ENCODE results near the gene ALDH18A1. TPM values are rescaled to one million over a fixed set of nuclear protein-coding genes. Genes with fewer than 3 reads are reported as not detected.

Gene ALDH18A1
- 51.3 TPM for polyA plus RNA-seq (2012; ENCODE audit: low read depth, missing spikeins)

DNA sequence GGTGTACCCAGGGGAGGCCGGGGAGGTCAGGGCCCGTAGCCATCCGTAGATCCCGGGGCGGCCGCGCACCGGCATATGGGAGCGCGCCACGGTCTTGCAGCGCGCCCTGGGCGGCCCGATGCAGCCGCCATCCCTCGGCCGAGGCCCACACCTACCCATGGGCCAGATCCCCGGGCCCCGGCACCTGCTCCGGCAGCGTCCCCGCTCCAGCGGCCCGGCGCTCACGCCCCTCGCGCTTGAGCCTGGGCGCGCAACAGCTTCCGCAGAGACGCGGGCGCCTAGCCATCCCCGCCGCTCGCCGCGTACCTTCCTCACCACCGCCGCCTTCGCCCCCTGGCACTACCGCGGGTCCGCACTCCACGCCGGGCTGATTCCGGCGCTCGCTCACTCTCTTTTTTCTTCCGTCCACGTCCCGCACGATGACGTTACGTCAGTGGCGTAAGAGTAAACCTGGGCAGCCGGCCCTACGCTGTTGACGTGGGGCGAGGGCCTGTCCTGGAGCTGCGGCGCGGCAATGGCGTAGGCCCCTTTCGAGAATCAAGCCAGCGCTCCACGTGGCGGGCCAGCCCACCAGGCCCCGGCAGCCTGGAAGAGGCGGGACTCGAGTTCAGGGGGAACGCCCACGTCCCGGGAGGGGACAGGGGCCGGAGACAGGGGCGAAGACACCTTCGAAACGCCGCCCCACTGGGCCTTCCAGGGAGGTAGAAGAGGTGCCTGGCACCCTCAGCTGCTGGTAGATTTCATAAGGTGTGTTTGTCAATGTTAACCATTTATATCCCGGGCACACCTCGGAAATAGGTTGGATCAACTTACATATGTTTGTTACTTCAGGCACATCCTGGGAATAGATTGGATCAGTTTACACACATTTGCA, at the start of gene ALDH18A1:
TSS of gene ALDH18A1 (minus strand) at position 421 of the 874 bp plus-strand sequence. CDS start 3,334 bp downstream, outside the sequence.
- FAIRE-seq: peak; percentile 98
- TF ChIP-seq SPI1 (IDR thresholded peaks at IDR 0.05; ENCODE audit: low read depth, low read length) (no peak), POLR2A (IDR thresholded peaks at IDR 0.05; ENCODE audit: low read depth, low read length) (peak; percentile 33; the same call in 1 of the 2 replicates)

DNA sequence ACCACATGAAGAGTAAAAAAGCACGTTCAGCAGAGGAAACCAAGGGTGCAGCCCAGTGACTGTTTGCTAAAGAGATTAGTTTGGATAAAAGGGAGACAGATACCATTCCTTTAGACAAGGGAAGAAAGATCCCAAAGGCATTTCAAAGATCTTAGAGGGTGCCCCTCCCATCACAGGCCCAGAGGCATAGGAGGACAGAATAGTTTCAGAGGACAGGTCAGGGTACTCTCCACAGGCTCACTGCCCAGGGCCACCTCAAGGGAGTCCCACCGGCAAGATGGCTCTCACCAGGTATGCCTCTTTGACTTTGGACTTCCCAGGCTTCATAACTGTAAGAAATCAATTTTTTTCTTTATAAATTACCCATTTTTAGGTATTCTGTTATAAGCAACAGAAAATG, 41.9 kb upstream of the ALDH18A1 start:
- no peak for DNase-seq (ENCODE audit: insufficient read length, low spot score)
- TF ChIP-seq PAX5 (IDR thresholded peaks at IDR 0.05; ENCODE audit: insufficient read depth, low read length, severe bottlenecking) (no peak), POLR2AphosphoS5 (IDR thresholded peaks at IDR 0.05; ENCODE audit: low read depth, low read length) (no peak), SPI1 (IDR thresholded peaks at IDR 0.05; ENCODE audit: low read depth, low read length) (no peak), POLR2A (IDR thresholded peaks at IDR 0.05; ENCODE audit: low read depth, low read length) (no peak), POU2F2 (IDR thresholded peaks at IDR 0.05; ENCODE audit: low read depth, low read length) (no peak), TAF1 (IDR thresholded peaks at IDR 0.05; ENCODE audit: low read depth, low read length) (no peak)
- FAIRE-seq: no peak

More for the DNA sequence above, at the start of gene ALDH18A1:
- DNase-seq (ENCODE audit: insufficient read length, low spot score): peak; percentile 82

DNA sequence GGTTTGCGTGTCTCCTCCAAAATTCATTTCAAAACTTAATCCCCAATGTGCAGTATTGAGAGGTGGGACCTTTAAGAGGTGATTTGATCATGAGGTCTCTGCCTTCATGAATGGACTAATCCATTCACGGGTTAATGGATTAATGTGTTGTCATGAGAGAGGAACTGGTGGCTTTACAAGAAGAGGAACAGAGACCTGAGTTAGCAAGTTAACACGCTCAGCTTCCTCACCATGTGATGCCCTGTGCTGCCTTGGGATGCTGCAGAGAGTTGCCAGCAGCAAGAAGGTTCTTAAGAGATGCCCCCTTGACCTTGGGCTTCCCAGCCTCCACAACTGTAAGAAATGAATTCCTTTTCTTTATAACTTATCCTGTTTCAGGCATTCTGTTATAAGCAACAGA, 40.9 kb upstream of the ALDH18A1 start:
- FAIRE-seq (peak; percentile 95), DNase-seq (ENCODE audit: insufficient read length, low spot score) (no peak)
- peak; percentile 92 for TF ChIP-seq SPI1 (IDR thresholded peaks at IDR 0.05; ENCODE audit: low read depth, low read length)
- no peak for TF ChIP-seq POLR2A (IDR thresholded peaks at IDR 0.05; ENCODE audit: low read depth, low read length)
- no peak for TF ChIP-seq PAX5 (IDR thresholded peaks at IDR 0.05; ENCODE audit: insufficient read depth, low read length, severe bottlenecking)

DNA sequence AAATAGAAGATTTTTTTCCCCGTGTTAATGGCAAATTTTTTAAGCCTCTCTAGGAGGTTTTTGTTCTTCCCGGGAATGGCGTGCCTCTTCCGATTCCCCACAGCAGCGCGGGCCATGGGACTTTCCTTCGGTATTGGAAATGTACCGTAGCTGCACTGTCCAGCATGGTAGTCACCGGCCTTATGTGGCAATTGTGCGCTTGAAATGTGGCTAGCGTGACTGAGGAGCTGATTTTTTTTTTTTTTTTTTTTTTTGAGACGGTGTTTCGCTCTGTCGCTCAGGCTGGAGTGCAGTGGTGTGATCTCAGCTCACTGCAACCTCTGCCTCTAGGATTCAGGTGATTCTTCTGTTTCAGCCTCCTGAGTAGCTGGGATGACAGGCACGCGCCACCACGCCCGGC, 38.2 kb upstream of the ALDH18A1 start:
- DNase-seq (ENCODE audit: insufficient read length, low spot score) (no peak), FAIRE-seq (no peak)
- no peak for TF ChIP-seq PAX5 (IDR thresholded peaks at IDR 0.05; ENCODE audit: insufficient read depth, low read length, severe bottlenecking)
- no peak for TF ChIP-seq TAF1 (IDR thresholded peaks at IDR 0.05; ENCODE audit: low read depth, low read length)
- no peak for TF ChIP-seq POLR2AphosphoS5 (IDR thresholded peaks at IDR 0.05; ENCODE audit: low read depth, low read length)
- no peak for TF ChIP-seq POU2F2 (IDR thresholded peaks at IDR 0.05; ENCODE audit: low read depth, low read length)
- TF ChIP-seq POLR2A (IDR thresholded peaks at IDR 0.05; ENCODE audit: low read depth, low read length): no peak
- no peak for TF ChIP-seq SPI1 (IDR thresholded peaks at IDR 0.05; ENCODE audit: low read depth, low read length)

DNA sequence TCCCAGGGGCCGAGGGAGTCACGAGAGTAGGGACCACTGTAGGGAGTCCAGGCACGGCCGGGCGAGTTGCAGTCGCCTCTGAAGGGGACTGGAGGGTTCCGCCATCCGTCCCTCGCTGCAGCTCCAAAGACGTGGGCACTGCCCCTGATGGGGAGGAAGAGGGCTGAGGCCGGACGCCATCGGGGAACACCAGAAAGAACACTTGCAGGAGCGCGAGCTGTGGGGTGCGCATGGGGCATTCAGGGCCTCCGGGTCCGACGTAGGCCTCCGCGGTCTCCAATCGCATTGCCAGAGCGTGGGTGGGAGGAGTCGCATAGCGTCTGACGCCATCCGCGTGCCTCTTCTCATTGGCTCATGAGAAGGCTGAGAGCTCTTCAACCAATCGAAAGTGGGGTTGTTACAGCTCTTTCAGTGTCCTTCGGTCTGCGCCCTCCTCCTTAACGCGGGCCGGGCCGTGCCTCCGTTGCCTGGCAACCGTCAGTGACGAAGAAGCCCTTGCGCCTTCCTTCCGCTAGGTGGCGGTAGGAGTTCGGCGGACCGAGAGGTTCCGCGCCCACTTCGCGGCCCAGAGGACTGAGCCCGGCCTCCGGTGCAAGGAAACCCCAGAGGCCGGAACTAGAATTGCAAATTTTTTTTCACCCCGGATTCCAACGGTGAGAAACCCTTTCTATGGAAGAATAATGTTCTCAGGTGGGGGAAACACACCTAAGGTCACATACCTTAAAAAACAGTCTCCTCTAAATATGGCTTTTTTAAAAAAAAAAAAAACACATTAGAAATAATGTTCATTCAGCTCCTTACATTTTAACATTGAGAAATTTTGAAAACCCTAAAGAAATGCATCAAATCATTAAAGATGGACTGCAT, 37.4 kb upstream of the ALDH18A1 start, which contains the start of gene TCTN3:
TSS of gene TCTN3 (minus strand) at position 260 of the 867 bp plus-strand sequence. CDS start at position 232, 28 bp downstream.
- TF ChIP-seq TAF1 (IDR thresholded peaks at IDR 0.05; ENCODE audit: low read depth, low read length) (peak; percentile 89), POLR2AphosphoS5 (IDR thresholded peaks at IDR 0.05; ENCODE audit: low read depth, low read length) (peak; percentile 86), POU2F2 (IDR thresholded peaks at IDR 0.05; ENCODE audit: low read depth, low read length) (peak; percentile 42; the same call in 1 of the 2 replicates), POLR2A (IDR thresholded peaks at IDR 0.05; ENCODE audit: low read depth, low read length) (peak; percentile 81), SPI1 (IDR thresholded peaks at IDR 0.05; ENCODE audit: low read depth, low read length) (no peak; the same call in 1 of the 2 replicates), PAX5 (IDR thresholded peaks at IDR 0.05; ENCODE audit: insufficient read depth, low read length, severe bottlenecking) (peak; percentile 67)
- DNase-seq (ENCODE audit: insufficient read length, low spot score) (peak; percentile 86), FAIRE-seq (peak; percentile 100)

DNA sequence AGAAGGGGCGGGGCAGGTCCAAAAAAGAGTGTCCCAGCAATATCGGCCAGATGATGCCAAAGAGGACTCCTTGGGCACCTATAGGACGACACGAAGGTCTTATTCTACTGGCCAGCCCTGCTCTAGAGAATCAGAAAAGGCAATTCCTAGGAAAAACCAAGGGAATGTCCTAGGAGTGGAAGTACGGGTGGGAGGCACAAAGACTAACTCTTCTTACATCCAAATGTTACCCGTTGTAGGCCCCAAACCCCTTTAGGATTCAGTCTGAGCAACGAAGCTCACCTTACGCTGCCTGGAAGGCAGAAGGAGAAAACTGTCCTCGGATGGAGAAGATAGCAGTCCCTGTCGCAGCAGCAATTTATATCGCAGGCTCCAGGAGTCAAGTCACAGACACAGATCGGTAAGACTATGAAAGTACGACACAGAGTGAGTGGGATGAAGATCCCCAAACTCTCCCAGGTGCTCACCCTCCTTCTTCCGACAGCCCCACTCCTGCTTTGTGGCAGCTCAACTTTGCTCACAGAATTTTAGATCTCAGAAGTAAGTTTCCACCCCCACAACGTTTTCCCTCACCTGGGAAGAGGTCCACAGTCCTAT, 36.7 kb upstream of the ALDH18A1 start:
- FAIRE-seq (no peak), DNase-seq (ENCODE audit: insufficient read length, low spot score) (no peak)
- TF ChIP-seq POLR2AphosphoS5 (IDR thresholded peaks at IDR 0.05; ENCODE audit: low read depth, low read length) (no peak), PAX5 (IDR thresholded peaks at IDR 0.05; ENCODE audit: insufficient read depth, low read length, severe bottlenecking) (no peak), TAF1 (IDR thresholded peaks at IDR 0.05; ENCODE audit: low read depth, low read length) (no peak), POLR2A (IDR thresholded peaks at IDR 0.05; ENCODE audit: low read depth, low read length) (no peak), POU2F2 (IDR thresholded peaks at IDR 0.05; ENCODE audit: low read depth, low read length) (no peak), SPI1 (IDR thresholded peaks at IDR 0.05; ENCODE audit: low read depth, low read length) (no peak)

DNA sequence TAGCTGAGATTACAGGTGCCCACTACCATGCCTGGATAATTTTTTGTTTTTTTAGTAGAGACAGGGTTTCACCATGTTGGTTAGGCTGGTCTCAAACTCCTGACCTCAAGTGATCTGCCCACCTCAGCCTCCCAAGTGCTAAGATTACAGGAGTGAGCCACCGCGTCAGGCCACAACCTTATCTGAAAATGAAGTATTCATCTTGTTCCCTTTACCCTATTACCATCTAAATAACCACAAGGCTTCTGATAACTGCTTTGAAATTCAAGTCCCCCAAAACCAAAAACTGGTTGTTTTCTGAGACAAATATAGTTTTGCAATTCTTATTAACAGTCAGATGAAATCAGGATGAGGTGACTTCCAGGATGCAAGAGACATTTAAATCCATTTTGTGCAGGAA, 34.8 kb upstream of the ALDH18A1 start:
- TF ChIP-seq SPI1 (IDR thresholded peaks at IDR 0.05; ENCODE audit: low read depth, low read length): no peak
- no peak for TF ChIP-seq PAX5 (IDR thresholded peaks at IDR 0.05; ENCODE audit: insufficient read depth, low read length, severe bottlenecking)
- TF ChIP-seq POLR2AphosphoS5 (IDR thresholded peaks at IDR 0.05; ENCODE audit: low read depth, low read length): no peak
- no peak for TF ChIP-seq POU2F2 (IDR thresholded peaks at IDR 0.05; ENCODE audit: low read depth, low read length)
- no peak for TF ChIP-seq TAF1 (IDR thresholded peaks at IDR 0.05; ENCODE audit: low read depth, low read length)
- no peak for TF ChIP-seq POLR2A (IDR thresholded peaks at IDR 0.05; ENCODE audit: low read depth, low read length)
- DNase-seq (ENCODE audit: insufficient read length, low spot score) (no peak), FAIRE-seq (no peak)

DNA sequence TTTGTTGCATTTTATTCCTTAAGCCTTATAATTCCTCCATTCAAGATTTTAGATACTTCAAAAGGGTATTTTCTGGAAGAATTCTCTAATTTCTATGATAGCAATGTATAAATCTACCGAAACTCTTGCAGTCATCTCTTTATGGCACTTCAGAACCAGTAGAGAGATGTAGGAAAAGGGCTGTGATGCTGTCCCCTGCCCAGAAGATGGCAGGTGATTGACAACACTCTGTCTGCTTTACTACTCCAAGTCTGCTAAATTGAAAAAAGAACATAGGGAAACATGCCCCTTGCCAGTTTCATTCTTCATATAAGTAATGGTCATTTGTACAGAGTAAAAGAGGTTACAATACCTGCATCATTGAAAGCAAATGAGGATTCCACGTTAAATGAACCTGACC, 32.1 kb upstream of the ALDH18A1 start:
- DNase-seq (ENCODE audit: insufficient read length, low spot score) (no peak), FAIRE-seq (peak; percentile 23)
- TF ChIP-seq PAX5 (IDR thresholded peaks at IDR 0.05; ENCODE audit: insufficient read depth, low read length, severe bottlenecking) (no peak), POLR2AphosphoS5 (IDR thresholded peaks at IDR 0.05; ENCODE audit: low read depth, low read length) (no peak), TAF1 (IDR thresholded peaks at IDR 0.05; ENCODE audit: low read depth, low read length) (no peak), POU2F2 (IDR thresholded peaks at IDR 0.05; ENCODE audit: low read depth, low read length) (no peak), POLR2A (IDR thresholded peaks at IDR 0.05; ENCODE audit: low read depth, low read length) (no peak), SPI1 (IDR thresholded peaks at IDR 0.05; ENCODE audit: low read depth, low read length) (no peak)

DNA sequence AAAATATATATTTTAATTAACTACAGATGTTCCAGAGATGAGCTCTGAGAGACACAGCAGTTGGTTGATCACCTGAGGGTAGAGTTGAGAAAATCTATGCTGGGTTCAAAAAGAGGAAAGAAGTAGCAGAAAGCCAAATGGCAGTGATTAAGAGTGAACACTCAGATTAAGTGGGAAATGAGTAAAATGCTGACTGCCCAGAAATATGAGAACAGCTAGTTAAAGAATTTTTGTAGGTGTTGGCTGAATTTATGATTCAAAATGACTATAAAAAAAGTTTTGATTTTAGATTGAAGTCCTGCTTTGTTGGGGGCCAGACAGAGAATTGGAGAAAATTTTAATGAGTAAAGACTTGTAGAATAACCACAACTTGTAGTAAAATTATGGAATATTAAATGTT, 27.5 kb upstream of the ALDH18A1 start:
- no peak for FAIRE-seq
- TF ChIP-seq TAF1 (IDR thresholded peaks at IDR 0.05; ENCODE audit: low read depth, low read length): no peak
- no peak for TF ChIP-seq PAX5 (IDR thresholded peaks at IDR 0.05; ENCODE audit: insufficient read depth, low read length, severe bottlenecking)
- TF ChIP-seq POLR2AphosphoS5 (IDR thresholded peaks at IDR 0.05; ENCODE audit: low read depth, low read length): no peak
- TF ChIP-seq POU2F2 (IDR thresholded peaks at IDR 0.05; ENCODE audit: low read depth, low read length): no peak
- TF ChIP-seq SPI1 (IDR thresholded peaks at IDR 0.05; ENCODE audit: low read depth, low read length): no peak
- no peak for TF ChIP-seq POLR2A (IDR thresholded peaks at IDR 0.05; ENCODE audit: low read depth, low read length)

More for the DNA sequence above, 27.5 kb upstream of the ALDH18A1 start:
- DNase-seq (ENCODE audit: insufficient read length, low spot score): no peak
